NCI-H82 treated with DMSO at 0.1 percent for 48 hours (cell line): ENCODE measurements around the gene TMOD2.
A peak's percentile ranks its signal among the peaks of the same experiment; 100 is the strongest.

Experiments
- DNase-seq: peaks from one replicate; lab custom pipeline; 2025; ENCODE audit not compliant: unreplicated experiment; lab: John Stamatoyannopoulos, UW

Gene TMOD2

GRCh38 chr15:51750792-51751696 is at the start of gene TMOD2:
TSS of gene TMOD2 (plus strand) at chr15:51751597. CDS start at chr15:51766442, 14,845 bp downstream.
- DNase-seq = no peak

GRCh38 chr15:51702710-51703109 is 48.7 kb upstream of the TMOD2 start:
- DNase-seq = no peak

GRCh38 chr15:51706291-51706690 is 45.1 kb upstream of the TMOD2 start:
- no peak for DNase-seq

GRCh38 chr15:51706926-51707608 is 44.3 kb upstream of the TMOD2 start:
- no peak for DNase-seq

- no peak for DNase-seq
These were observed 43.4 kb upstream of the TMOD2 start for GRCh38 chr15:51708013-51708412.

- no peak for DNase-seq
These were observed 42.4 kb upstream of the TMOD2 start for GRCh38 chr15:51709031-51709430.

- peak; percentile 70 for DNase-seq
These were observed 37.2 kb upstream of the TMOD2 start for GRCh38 chr15:51714162-51714561.

GRCh38 chr15:51714911-51715310 is 36.5 kb upstream of the TMOD2 start:
- no peak for DNase-seq

GRCh38 chr15:51718219-51718618 is 33.2 kb upstream of the TMOD2 start:
- DNase-seq = peak; percentile 91

GRCh38 chr15:51718746-51719145 is 32.7 kb upstream of the TMOD2 start:
- DNase-seq = no peak

GRCh38 chr15:51720201-51720995 is 31.0 kb upstream of the TMOD2 start:
- no peak for DNase-seq

- no peak for DNase-seq
These were observed 30.0 kb upstream of the TMOD2 start for GRCh38 chr15:51721199-51721960.

GRCh38 chr15:51724199-51724598 is 27.2 kb upstream of the TMOD2 start:
- DNase-seq = no peak

- no peak for DNase-seq
These were observed 26.7 kb upstream of the TMOD2 start for GRCh38 chr15:51724673-51725072.

- DNase-seq = no peak
These were observed 24.9 kb upstream of the TMOD2 start for GRCh38 chr15:51726302-51727073.

- no peak for DNase-seq
These were observed 24.1 kb upstream of the TMOD2 start for GRCh38 chr15:51727141-51727897.

- DNase-seq = no peak
These were observed 19.7 kb upstream of the TMOD2 start for GRCh38 chr15:51731549-51732267.

- no peak for DNase-seq
These were observed 18.8 kb upstream of the TMOD2 start for GRCh38 chr15:51732646-51733045.
